ENCODE data around the gene CHMP3. TPM values are rescaled to one million over a fixed set of nuclear protein-coding genes. Genes with fewer than 3 reads are reported as not detected.

CHMP3 gene
- total and polyA plus RNA-seq, 2 of the 8 experiments (the other 6 are each of a cell fraction or from before 2014, with no cell fraction given), result 11.7 to 21.9 TPM

- CTCF ChIA-PET (ENCODE audit: partially characterized antibody), result no interaction called here
These were observed 20.4 kb downstream of the CHMP3 start for GRCh38 chr2:86542814-86543213.

More at GRCh38 chr2:86542814-86543213, 20.4 kb downstream of the CHMP3 start:
- no peak overlapping the region for H3K4me2 ChIP-seq (ENCODE audit: insufficient read depth in 1 of 2, low read depth in 2 of 2, low read length in 2 of 2)
- no peak overlapping the region for H2BK15ac ChIP-seq (ENCODE audit: low read length)
- H2BK120ac ChIP-seq (replicated peaks; ENCODE audit: low read depth, low read length), result no peak overlapping the region
- no peak overlapping the region for H2BK12ac ChIP-seq (ENCODE audit: low read depth, low read length)
- TF ChIP-seq POU5F1 (IDR thresholded peaks at IDR 0.05; ENCODE audit: low read depth, low read length) (no peak), CEBPB (IDR thresholded peaks at IDR 0.05; ENCODE audit: low read depth, low read length) (no peak)
- POLR2A ChIA-PET (ENCODE audit: partially characterized antibody), result no interaction called here
- no peak overlapping the region for H4K91ac ChIP-seq (replicated peaks; ENCODE audit: insufficient read length, low read length)
- H3K79me2 ChIP-seq (ENCODE audit: control insufficient read depth in 1 of 2, insufficient read depth in 2 of 2, low read length in 2 of 2), result no peaks in the 10 kb centered on the region
- no peaks in the 10 kb centered on the region for H3K4me1 ChIP-seq (replicated peaks in 1 of 4; ENCODE audit: control insufficient read depth in 3 of 4, insufficient read depth in 4 of 4, low read length in 3 of 4)
- no peak overlapping the region for H3K4me3 ChIP-seq (ENCODE audit: extremely low read depth in 1 of 4, insufficient read depth in 2 of 4, low read depth in 3 of 4, low read length in 4 of 4)
- H3K27ac ChIP-seq (ENCODE audit: low read depth, low read length), result no peak overlapping the region
- H4K5ac ChIP-seq (ENCODE audit: insufficient read length, low read depth, low read length), result no peak overlapping the region
- H3K27me3 ChIP-seq (replicated peaks in 1 of 4; ENCODE audit: control insufficient read depth in 3 of 4, extremely low read depth in 1 of 4, insufficient read depth in 3 of 4, low read length in 3 of 4), result no peaks in the 10 kb centered on the region
- no peaks in the 10 kb centered on the region for H3K23me2 ChIP-seq (ENCODE audit: low read depth, low read length)
- H3K9me3 ChIP-seq (ENCODE audit: insufficient read depth in 2 of 2, low read depth in 1 of 2, low read length in 1 of 2), result peaks cover 20% of the 10 kb centered on the region in 2 experiments
- no peak overlapping the region for H2AFZ ChIP-seq (ENCODE audit: low read length)
- FAIRE-seq (no peak), DNase-seq (ENCODE audit: low read depth in 1 of 2, low spot score in 2 of 2) (no peak)
- H3K14ac ChIP-seq (ENCODE audit: insufficient read length), result no peak overlapping the region
- H3K36me3 ChIP-seq (ENCODE audit: control insufficient read depth in 2 of 4, insufficient read depth in 4 of 4, low read length in 3 of 4), result peaks cover 0 to 20% (median 3%) of the 10 kb centered on the region in 4 experiments; a peak in 2 of 8 replicates
- WGBS, 2 experiments (ENCODE audit: extremely low coverage in 1 of 2, insufficient coverage in 1 of 2, insufficient read length in 1 of 2, insufficient replicate concordance in 2 of 2, low coverage in 1 of 2, low lambda C conversion rate in 2 of 2, missing lambda C conversion rate in 1 of 2), result 74% methylated on average over 1 of the region's 1 CpG; no CpG with 5 or more reads in 1 of the 2 experiments
- H3K4ac ChIP-seq (replicated peaks; ENCODE audit: insufficient read length, low read depth, low read length), result no peak overlapping the region
- no peak overlapping the region for H3K23ac ChIP-seq (ENCODE audit: insufficient read length)
- no peak overlapping the region for H3K18ac ChIP-seq (ENCODE audit: extremely low read depth, low read length)
- H3K56ac ChIP-seq (replicated peaks; ENCODE audit: insufficient read length, low read depth, low read length), result no peak overlapping the region
- H4K20me1 ChIP-seq (replicated peaks in 1 of 2; ENCODE audit: control insufficient read depth in 1 of 2, insufficient read depth in 2 of 2, low read length in 2 of 2), result no peaks in the 10 kb centered on the region
- no peaks in the 10 kb centered on the region for H3K79me1 ChIP-seq (ENCODE audit: low read depth, low read length)
- H4K8ac ChIP-seq (ENCODE audit: extremely low read depth, insufficient read depth, low read length), result no peak overlapping the region
- no peak overlapping the region for H2BK5ac ChIP-seq (ENCODE audit: low read depth, low read length)
- no peak overlapping the region for H3K9ac ChIP-seq (replicated peaks in 1 of 4; ENCODE audit: extremely low read depth in 1 of 4, low read depth in 3 of 4, low read length in 3 of 4)
- H2AK5ac ChIP-seq (ENCODE audit: low read depth, low read length), result no peak overlapping the region
- no peak overlapping the region for H2BK20ac ChIP-seq (ENCODE audit: low read length)

Data from H1 (cell line).